Gastroesophageal sphincter (tissue), 3 donors: ENCODE results near the gene ANKS1B.

Source experiments
- POLR2AphosphoS5 ChIP-seq: sonication (generic); formaldehyde crosslinking; IDR thresholded peaks from one replicate; pipeline ENCODE4 v1.6.1; 2017; ENCODE audit warnings: antibody characterized with exemption
- TF ChIP-seq, protein P1 (sequence below), 4 experiments: fragments of 200-600 bp in 2 of 4; fragments of 450-650 bp in 2 of 4; sonication (generic) in 1 of 4; IDR thresholded peaks; one replicate each; pipeline ENCODE4 v1.5.1; 2017 to 2019; ENCODE audit warnings: antibody characterized with exemption in 4 of 4, mild to moderate bottlenecking in 2 of 4, moderate library complexity in 2 of 4

- TF ChIP-seq, protein P1, sequence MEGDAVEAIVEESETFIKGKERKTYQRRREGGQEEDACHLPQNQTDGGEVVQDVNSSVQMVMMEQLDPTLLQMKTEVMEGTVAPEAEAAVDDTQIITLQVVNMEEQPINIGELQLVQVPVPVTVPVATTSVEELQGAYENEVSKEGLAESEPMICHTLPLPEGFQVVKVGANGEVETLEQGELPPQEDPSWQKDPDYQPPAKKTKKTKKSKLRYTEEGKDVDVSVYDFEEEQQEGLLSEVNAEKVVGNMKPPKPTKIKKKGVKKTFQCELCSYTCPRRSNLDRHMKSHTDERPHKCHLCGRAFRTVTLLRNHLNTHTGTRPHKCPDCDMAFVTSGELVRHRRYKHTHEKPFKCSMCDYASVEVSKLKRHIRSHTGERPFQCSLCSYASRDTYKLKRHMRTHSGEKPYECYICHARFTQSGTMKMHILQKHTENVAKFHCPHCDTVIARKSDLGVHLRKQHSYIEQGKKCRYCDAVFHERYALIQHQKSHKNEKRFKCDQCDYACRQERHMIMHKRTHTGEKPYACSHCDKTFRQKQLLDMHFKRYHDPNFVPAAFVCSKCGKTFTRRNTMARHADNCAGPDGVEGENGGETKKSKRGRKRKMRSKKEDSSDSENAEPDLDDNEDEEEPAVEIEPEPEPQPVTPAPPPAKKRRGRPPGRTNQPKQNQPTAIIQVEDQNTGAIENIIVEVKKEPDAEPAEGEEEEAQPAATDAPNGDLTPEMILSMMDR (IDR thresholded peaks at IDR 0.05): peak in 1 of 4 experiments; percentile 29
- no peak for TF ChIP-seq POLR2AphosphoS5
Measured at GRCh38 chr12:98725476-98726247, 1259.1 kb downstream of the ANKS1B start.
